HG02571 (cell line): ENCODE results near the gene HNRNPUL1.

ENCODE experiments used
- ATAC-seq: cut with Tn5 transposase; IDR thresholded peaks from one replicate; pipeline ENCODE4 v1.9.1; 2021; ENCODE audit warnings: mild to moderate bottlenecking, moderate library complexity; ENCODE audit not compliant: unreplicated experiment

HNRNPUL1 gene

DNA sequence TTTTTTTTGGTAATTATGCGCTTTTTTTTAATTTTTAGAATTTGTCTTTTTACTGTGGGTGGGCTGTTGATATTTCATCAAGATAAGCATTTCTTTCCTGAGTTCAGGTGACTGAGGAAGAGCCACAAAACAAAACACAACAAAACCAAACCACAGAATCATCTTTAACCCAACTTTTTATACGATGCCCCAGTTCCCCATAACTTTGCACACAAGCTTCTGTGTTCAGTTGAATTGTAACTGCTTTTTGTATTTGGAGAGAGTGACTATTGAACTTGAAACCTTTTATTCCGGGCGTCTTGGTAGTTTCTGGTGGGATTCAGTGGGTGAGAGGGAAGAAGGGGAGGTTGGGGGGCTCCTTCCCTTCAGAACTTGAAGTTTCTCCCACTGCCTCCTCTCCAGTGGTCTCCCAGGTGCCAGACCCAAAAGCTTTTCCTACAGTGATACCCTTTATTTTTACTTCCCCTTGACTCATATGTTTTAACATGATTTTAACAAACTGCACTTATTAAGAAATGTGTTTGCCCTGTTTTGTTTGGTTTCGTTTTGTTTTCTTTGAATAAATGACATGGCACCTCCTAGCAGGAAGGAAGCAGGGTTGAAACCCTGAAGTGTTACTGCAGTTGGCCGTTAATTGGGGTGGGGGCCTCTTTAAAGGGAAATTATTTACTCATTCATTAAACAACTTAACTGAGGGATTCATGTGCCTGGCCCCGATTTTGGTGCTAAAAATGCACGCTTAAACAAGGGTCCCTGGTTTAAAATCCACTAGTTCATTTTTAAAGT lies 43.1 kb downstream of the HNRNPUL1 start:
- ATAC-seq = no peak

DNA sequence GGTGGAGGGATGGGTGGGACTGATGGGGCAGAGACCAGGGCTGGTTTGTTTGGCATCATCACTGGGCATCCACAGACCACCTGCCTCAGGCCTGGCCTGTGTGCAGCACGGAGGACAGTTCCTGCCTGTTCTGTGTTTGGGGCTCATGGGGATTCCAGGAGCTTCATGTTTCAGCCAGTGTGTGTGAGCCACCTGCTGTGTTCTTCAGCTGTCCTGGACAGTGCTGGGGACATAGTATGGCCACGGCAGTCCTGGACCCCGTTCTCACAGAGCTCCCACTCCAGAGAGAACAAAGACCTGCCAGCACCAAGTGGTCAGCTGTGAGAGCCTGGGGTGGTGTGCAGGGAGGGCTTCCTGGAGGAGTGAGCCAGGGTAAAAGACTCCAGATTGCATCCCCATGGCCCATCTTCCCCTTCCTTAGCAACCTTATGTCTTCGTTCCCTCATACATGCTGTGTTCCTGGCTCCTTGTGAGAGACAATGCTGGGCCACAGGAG lies 43.8 kb downstream of the HNRNPUL1 start:
- no peak for ATAC-seq

DNA sequence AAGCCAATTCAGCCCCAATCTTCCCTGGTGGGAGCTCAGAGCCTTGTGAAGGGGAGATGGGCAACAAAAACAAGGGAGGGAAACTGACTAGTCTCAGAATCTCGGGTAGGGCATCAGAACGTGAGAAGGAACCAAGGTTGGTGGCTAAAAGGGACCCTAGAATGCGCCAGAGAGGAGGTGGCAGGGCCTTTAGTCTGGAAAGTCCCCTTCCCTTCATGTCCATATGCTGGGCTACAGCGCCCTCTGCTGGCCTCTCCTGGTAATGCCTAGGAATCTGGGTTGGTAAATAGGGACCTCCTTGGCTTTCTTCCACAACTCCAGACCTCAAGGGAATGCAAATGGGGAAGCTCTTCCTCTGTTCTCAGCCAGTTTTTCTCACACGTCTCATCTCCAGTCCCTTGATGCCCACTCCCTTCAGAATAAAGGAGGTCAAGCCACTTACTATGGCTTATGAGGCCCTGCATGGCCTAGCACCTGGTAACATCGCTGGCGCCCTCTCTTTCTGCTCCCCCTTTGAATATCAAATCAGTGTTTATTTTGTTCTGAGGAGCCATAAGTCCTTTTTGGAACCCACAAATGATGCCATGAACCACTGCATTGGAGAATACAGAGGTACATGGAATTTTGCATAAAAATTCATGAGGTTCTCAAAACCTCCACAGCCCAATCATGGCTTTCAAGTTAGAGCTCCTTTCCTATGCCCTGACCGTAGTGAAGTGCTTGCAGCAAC lies 44.4 kb downstream of the HNRNPUL1 start:
- no peak for ATAC-seq

DNA sequence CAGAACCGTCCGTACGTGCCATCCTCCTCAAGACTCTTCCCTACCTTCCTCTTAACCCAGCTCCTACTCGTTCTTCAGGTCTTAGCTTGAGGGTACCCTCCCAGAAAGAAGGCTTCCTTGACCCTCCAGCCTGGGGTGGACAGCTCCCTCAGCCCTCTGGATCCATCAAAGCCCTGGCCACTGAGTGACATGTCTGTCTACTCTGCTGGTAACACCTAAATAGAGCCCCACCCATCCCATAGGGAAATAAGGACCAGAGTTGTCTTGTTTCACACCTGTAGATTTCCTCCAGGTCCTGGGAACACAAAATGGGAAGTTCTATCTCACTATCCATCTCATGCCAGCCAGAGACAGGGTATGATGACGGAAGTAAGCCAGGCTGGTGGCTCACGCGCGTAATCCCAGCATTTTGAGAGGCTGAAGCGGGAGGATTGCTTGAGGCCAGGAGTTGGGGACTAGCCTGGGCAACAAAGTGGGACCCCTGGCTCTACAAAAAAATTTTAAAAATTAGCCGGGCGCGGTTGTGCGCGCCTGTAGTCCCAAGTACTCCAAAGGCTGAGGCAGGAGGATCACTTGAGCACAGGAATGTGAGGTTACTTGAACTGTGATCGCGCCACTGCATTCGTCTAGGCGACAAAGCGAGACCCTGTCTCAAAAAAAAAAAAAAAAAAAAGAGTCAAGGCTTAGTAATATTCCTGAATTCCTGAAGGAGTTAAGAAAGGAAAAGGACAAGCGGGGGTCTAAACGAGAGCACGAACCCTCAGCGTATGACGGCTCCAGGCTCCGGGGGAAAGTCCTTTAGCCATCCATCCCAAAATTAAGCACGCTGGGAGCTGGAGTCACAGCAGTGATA lies 45.2 kb downstream of the HNRNPUL1 start:
- ATAC-seq = no peak

DNA sequence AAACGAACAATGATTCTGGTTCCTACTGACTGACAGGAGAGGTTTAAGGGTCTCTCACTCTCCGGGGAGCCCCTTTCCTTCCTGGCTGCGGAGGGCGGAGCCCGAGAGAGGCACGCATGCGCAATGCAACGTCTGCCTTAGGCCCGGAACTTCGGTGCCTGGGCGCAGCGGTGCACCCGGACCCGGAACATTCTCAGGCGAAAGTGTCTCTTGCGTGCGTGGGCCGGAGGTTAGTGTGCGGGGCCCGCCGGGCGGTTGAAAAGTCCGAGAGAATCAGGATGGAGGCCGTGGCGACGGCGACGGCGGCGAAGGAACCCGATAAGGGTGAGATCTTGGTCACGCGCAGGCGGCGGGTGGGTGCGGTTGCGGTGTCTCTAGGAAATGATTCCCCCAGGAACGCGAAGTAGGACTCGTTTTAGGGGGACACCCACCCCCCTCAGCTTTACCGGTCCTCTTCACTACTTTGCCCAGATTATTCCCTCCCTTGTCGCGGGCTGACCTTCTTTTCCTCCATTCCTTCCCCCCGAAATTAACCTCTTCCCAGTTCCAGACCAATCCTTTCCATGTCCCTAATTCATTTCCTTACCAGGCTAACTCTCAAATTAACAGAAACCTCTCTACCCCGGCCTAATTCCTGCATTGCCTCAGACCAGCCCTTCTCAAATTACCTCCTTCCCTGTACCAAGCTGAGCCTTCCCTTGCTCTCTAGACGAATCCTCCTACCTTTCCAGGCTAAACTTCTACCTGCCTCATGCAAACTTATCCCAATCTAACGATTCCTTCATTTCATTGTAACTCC lies 46.1 kb downstream of the HNRNPUL1 start, which contains the start of gene CCDC97:
CCDC97 (plus strand) TSS at position 140 of the 799 bp plus-strand sequence; CDS start at position 279, 139 bp downstream.
- ATAC-seq = no peak

DNA sequence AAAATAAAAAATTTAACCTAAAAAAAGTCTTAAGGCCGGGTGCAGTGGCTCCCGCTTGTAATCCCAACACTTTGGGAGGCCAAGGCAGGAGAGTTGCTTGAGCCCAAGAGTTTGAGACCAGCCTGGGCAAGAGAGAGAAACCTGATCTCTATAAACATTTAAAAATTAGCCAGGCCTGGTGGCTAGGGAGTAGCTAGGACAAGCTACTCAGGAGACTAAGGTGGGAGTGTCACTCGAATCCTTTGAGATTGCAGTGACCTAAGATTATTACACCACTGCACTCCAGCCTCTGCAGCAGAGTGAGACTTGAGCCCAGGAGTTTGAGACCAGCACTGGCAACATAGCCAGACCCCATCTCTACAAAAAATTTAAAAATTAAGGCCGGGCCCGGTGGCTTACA lies 46.9 kb downstream of the HNRNPUL1 start:
- no peak for ATAC-seq

DNA sequence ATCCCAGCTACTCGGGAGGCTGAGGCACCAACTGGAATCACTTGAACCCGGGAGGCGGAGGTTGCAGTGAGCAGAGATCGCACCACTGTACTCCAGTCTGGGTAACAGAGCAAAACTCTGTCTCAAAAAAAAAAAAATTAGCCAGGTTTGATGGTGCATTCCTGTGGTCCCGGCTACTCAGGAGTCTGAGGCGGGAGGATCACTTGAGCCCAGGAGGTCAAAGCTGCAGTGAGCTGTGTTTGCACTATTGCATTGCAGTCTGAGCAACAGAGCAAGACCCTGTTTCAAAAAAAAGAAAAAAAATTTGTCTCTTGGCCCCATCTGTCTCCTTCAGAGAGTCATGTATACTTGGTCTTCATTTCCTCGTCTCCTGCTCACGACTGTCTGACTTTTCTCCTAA lies 47.4 kb downstream of the HNRNPUL1 start:
- no peak for ATAC-seq

DNA sequence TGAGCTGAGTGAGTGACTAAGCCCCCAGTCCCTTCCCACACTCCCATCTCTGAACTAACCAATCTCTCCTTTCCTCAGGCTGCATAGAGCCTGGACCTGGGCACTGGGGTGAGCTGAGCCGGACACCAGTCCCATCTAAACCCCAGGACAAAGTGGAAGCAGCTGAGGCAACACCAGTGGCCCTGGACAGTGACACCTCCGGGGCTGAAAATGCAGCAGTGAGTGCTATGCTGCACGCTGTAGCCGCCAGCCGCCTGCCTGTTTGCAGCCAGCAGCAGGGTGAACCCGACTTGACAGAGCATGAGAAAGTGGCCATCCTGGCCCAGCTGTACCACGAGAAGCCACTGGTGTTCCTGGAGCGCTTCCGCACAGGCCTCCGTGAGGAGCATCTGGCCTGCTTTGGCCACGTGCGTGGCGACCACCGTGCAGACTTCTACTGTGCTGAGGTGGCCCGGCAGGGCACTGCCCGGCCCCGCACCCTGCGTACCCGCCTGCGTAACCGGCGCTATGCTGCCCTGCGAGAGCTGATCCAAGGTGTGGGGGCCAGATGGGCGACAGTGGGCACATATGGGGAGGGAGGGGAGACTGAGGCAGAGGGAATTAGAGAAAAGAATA lies 52.2 kb downstream of the HNRNPUL1 start:
- no peak for ATAC-seq

DNA sequence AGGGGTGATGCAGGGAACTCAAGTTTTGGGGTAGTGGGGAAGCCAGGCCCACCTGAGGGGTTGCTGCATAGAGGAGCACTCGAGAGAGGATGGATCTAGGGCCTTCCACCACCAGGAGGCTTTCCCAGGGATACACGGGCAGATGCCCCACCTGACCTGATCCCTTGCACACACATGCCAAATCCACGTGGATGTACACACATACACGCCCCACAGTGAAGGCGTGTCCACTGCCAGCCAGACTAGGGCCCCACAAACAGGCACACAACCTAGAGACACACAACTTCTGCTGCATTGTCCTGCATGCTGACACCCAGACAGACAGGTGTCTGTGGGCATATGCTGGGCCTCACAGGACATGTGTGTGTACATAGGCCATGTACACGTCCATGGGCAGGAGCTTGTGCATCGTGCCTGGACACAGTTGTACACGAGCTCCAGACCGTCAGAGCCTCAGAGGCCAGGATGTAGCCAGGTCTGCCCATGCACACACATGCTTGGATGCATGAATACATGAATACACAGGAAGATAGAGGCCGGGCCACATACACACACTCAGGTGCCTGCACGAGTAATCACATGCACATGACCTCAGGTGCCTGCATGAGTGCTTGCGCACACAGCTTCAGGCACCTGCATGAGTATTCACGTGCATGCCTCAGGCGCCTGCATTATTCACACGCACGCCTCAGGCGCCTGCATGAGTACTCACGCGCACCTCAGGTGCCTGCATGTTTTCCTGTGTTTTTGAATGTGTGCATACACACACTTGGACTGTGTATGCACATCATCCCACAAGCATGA lies 54.7 kb downstream of the HNRNPUL1 start:
- ATAC-seq = no peak

DNA sequence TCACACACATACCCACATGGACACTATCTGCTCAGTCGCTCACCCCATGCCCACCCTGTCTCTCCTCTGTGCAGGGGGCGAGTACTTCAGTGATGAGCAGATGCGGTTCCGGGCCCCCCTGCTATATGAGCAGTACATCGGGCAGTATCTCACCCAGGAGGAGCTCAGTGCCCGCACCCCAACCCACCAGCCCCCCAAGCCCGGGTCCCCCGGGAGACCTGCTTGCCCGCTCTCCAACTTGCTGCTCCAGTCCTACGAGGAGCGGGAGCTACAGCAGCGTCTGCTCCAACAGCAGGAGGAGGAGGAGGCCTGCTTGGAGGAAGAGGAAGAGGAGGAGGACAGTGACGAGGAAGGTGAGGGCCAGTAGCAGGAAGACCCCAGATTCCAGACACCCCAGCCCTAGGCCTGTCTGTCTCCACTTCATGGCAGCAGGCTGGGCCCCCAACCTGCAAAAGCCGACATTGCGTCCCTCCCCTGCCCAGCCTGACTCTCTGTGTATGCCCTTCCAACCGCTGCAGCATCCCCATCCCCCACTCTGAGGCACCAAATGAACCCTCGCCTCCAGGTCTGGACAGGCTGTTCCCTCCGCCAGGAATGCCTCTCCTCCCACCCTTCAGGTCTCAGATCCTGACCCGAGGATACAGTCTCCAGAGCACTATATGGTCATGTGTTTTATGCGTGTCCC lies 55.5 kb downstream of the HNRNPUL1 start:
- ATAC-seq = no peak

DNA sequence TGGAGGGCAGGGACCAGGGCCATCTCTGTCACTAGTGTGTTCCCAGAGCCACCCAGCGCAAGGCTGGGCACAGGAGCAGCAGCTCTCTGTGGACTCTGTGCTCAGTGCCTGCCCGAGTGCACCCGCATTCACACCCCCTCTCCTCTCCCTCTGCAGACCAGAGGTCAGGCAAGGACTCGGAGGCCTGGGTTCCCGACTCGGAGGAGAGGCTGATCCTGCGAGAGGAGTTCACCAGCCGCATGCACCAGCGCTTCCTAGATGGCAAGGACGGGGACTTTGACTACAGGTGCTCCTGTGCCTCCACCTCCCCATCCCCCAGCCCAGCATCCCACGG lies 56.0 kb downstream of the HNRNPUL1 start:
- ATAC-seq = no peak

DNA sequence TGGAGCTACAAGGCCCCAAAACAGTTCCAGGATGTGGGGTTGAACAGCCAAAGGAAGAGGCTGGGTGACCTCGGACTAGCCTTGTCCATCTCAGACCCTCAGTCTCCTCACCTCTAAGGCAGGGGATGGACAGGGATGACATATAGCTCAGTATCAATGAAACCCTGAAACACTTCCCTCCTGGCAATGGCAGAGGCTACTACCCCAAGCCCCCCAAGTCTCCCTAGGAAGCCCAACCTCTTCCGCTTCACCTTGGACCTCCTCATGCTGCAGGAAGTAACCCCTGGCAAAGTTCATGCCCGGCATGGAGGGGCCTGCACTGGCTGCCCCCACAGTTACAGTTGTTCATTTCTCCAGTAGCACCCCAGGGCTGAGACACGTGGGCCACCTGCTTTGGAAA lies 56.4 kb downstream of the HNRNPUL1 start:
- no peak for ATAC-seq

DNA sequence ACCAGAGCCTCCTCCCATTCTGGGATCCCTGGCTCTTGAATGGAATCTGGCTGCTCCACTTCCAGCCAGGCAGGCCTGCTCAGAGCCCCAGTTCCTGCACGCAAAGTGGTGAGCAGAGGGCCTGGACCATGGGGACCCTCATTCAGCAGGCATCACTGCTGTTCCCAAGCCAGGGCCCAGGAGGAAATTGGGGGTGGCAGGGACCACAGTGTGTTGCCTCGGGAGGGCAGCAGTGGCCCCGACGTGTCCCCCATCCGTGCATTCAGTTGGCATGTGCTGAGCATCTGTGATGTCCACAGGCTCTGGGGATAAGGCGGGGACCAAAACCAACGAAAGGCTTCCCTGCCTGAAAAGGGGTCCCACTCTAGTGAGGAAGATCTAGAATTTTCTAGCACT lies 57.0 kb downstream of the HNRNPUL1 start:
- ATAC-seq = no peak

DNA sequence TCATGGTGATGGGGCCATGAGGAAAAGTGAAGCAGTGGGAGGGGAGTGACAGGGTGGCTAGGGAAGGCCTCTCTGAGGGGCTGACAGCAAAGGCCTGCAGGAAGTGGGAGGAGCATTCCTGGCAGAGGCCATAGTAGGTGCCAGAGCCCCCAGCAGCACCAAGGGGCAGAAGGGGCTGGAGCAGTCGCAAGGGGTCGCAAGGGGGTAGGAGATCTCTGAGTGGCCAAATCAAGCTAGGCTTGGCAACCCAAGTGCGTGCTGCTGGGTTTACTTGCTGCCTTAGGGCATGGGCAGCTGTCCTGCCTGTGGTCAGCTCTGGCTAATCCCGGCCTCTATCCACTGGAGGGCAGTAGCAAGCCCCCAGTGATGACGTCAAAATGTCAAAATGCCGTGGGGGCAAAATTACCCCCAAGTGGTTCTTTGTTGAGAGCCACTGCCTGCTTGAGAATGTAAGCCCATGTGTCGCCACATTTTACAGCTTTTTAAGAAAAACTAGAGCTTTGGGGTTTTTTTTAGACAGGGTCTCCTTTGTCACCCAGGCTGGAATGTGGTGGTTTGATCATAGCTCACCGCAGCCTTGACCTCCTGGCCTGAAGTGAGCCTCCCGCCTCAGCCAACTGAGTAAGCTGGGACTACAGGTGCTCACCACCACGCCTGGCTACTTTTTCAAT lies 57.6 kb downstream of the HNRNPUL1 start:
- ATAC-seq = no peak

DNA sequence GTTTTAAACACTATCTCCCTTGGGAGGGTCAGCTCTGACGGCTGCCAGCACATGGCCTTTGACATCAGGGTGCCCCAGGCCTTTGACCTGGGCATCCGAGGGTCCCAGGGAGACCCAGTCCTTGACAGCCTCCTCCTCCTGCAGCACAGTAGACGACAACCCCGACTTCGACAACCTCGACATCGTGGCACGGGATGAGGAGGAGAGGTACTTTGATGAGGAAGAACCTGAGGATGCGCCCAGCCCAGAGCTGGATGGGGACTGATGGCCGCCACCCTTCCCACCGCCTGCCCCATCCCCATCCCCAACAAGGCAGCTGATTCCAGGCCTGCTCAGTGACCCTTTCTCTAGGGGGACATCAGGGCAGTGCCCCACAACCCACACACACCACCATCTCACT lies 58.3 kb downstream of the HNRNPUL1 start:
- no peak for ATAC-seq

DNA sequence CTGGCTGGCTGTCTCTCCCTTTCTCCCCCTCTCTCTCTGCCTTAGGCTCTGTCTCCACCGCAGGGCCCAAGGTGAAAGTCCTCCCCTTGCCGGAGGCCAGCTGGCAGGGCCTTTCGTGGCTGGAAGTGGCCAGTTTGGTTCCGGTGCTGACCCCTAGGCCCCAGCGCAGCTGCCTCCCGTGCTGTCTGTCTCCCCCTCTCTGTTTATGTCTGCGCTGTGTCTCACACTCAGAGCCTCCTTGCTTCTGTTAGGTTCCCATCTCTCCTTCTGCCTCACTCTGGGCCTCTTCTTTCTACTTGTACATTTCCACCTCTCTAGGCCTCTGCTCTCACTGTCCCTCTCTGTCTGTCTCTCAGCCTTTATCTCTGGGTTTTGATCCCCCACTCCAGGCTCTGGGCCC lies 58.9 kb downstream of the HNRNPUL1 start:
- no peak for ATAC-seq

DNA sequence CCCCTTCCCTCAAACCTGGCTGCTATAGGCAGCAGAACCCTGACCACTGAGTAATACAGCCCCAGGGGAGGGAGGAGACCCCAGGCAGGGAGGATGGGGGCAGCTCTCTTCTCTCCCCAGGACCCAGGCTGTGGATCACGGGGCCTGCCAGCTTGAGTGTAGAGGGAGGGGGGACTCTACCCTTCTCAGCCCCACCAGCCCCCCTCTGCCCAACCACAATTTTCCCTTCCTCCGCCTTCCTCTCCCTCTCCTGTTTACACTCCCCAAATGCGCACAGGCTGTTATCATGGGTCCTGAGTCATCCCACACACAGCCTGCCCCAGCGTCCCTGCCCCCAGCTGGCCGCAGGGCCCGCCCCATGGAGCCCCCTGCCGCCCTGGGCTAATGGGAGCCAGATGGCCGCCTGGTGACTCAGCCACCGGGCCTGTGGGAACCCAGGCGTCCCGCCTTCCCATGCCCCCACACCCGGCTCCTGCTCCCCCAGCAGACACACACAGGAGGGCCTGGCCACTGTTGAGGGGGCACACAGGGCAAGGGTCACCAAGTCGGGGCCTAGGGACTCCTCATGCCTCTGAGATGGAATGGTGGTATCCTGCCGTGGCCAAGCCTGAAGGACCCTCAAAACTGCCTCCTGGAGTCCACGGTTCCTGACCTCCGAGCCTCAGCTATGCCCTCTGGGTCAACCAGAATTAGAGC lies 59.4 kb downstream of the HNRNPUL1 start:
- ATAC-seq = no peak
